HL-60/S4 treated with retinoic acid at 250 ng/mL for 4 days and 3 days (cell line): ENCODE results near the gene ISG15.
"Not testable (repeated sequence)": the region's sequence is repeated elsewhere in the genome, so short reads cannot be mapped to it uniquely, and the experiment has no call there.

Source experiments
- in situ Hi-C: fragments of 300-500 bp; cut with MboI; formaldehyde crosslinking; loops from 2 replicates; pipeline ENCODE4 v1.7.0; 2022; ENCODE audit warnings: low sequenced_read_pairs

The ISG15 gene

GRCh38 chr1:994546-994945 is 18.8 kb upstream of the ISG15 start:
- in situ Hi-C loops, result not testable (repeated sequence)

- in situ Hi-C loops, result no loop called here
Observed at GRCh38 chr1:995665-996633, 17.3 kb upstream of the ISG15 start.

- in situ Hi-C loops, result no loop called here
Observed at GRCh38 chr1:996851-997712, 16.2 kb upstream of the ISG15 start.

- in situ Hi-C loops, result no loop called here
Observed at GRCh38 chr1:997713-997992, 15.6 kb upstream of the ISG15 start.

- in situ Hi-C loops, result no loop called here
Observed at GRCh38 chr1:997993-998744, 15.1 kb upstream of the ISG15 start.

- in situ Hi-C loops, result no loop called here
Observed at GRCh38 chr1:998745-998994, 14.6 kb upstream of the ISG15 start.

- in situ Hi-C loops, result no loop called here
Observed at GRCh38 chr1:998995-999724, 14.1 kb upstream of the ISG15 start.

GRCh38 chr1:999725-1000356 is 13.5 kb upstream of the ISG15 start, which contains the start of gene HES4:
HES4 (minus strand) TSS chr1:1000097; CDS start chr1:999973, 124 bp downstream.
- in situ Hi-C loops, result no loop called here

GRCh38 chr1:1000357-1001056 is 12.8 kb upstream of the ISG15 start:
- in situ Hi-C loops, result no loop called here

- in situ Hi-C loops, result no loop called here
Observed at GRCh38 chr1:1001057-1001783, 12.1 kb upstream of the ISG15 start.

GRCh38 chr1:1003618-1004419 is 9.5 kb upstream of the ISG15 start:
- in situ Hi-C loops, result no loop called here

GRCh38 chr1:1004420-1004779 is 8.9 kb upstream of the ISG15 start:
- in situ Hi-C loops, result no loop called here

- in situ Hi-C loops, result no loop called here
Observed at GRCh38 chr1:1004780-1005697, 8.3 kb upstream of the ISG15 start.

GRCh38 chr1:1005774-1006304 is 7.5 kb upstream of the ISG15 start:
- in situ Hi-C loops, result no loop called here

- in situ Hi-C loops, result no loop called here
Observed at GRCh38 chr1:1006305-1007159, 6.8 kb upstream of the ISG15 start.

GRCh38 chr1:1010131-1010530 is 3.2 kb upstream of the ISG15 start:
- in situ Hi-C loops, result not testable (repeated sequence)
